Uterus (tissue), 2 donors: Measurements from ENCODE around the gene RAB44.

Experiments used
- CTCF ChIP-seq, 4 experiments: fragments of 200-600 bp in 2 of 4; fragments of 450-650 bp in 2 of 4; sonication (generic) in 2 of 4; IDR thresholded peaks; one replicate each; pipeline ENCODE4 v1.5.1; 2016 to 2019; ENCODE audit warnings: antibody characterized with exemption in 4 of 4, mild to moderate bottlenecking in 2 of 4, moderate library complexity in 1 of 4
- POLR2A ChIP-seq, 2 donors: fragments of 450-650 bp; IDR thresholded peaks; one replicate each; pipeline ENCODE4 v1.6.1; 2016; ENCODE audit warnings: antibody characterized with exemption in 2 of 2, mild to moderate bottlenecking in 1 of 2, moderate library complexity in 1 of 2

GRCh38 chr6:36738108-36738507, 40.5 kb downstream of the RAB44 start:
- TF ChIP-seq CTCF (IDR thresholded peaks at IDR 0.05): no peak
- no peak for TF ChIP-seq POLR2A (IDR thresholded peaks at IDR 0.05)
